Vagina (tissue), 2 donors: ENCODE measurements around the gene CYP19A1. TPM values are rescaled to one million over a fixed set of nuclear protein-coding genes. Genes with fewer than 3 reads are reported as not detected.

Experiments used
- DNase-seq, 2 donors: peaks; one replicate each; pipeline ENCODE4 v3.0.0-alpha.2; 2017; ENCODE audit errors: extremely low spot score in 2 of 2
- H3K27ac ChIP-seq: fragments of 200-600 bp; sonication (generic); one replicate; pipeline ENCODE4 v1.5.1; 2019
- H3K27me3 ChIP-seq: fragments of 200-600 bp; sonication (generic); one replicate; pipeline ENCODE4 v1.5.1; 2019
- H3K36me3 ChIP-seq, 2 donors: fragments of 200-600 bp; sonication (generic); one replicate each; pipeline ENCODE4 v1.5.1; 2017 to 2019
- H3K4me1 ChIP-seq: fragments of 200-600 bp; sonication (generic); one replicate; pipeline ENCODE4 v1.5.1; 2019
- H3K4me3 ChIP-seq, 2 donors: fragments of 200-600 bp; sonication (generic); 1 replicate in 1 of 2; 2 replicates in 1 of 2; pipeline ENCODE4 v1.5.1; 2016 to 2019
- H3K9me3 ChIP-seq: fragments of 200-600 bp; sonication (generic); one replicate; pipeline ENCODE4 v1.5.1; 2019
- CTCF ChIP-seq, 3 experiments: fragments of 450-650 bp in 2 of 3; fragments of 200-600 bp in 1 of 3; sonication (generic) in 1 of 3; IDR thresholded peaks; one replicate each; pipeline ENCODE4 v1.5.1; 2017 to 2019; ENCODE audit warnings: antibody characterized with exemption in 3 of 3, mild to moderate bottlenecking in 2 of 3, moderate library complexity in 2 of 3
- POLR2A ChIP-seq, 2 donors: fragments of 450-650 bp; IDR thresholded peaks; one replicate each; pipeline ENCODE4 v1.6.1; 2017; ENCODE audit warnings: antibody characterized with exemption in 2 of 2, mild to moderate bottlenecking in 2 of 2, moderate library complexity in 2 of 2
- POLR2AphosphoS5 ChIP-seq, 2 donors: sonication (generic); formaldehyde crosslinking; IDR thresholded peaks; one replicate each; pipeline ENCODE4 v1.9.0; 2017; ENCODE audit warnings: antibody characterized with exemption in 2 of 2, mild to moderate bottlenecking in 2 of 2, low read depth in 1 of 2; ENCODE audit not compliant: insufficient read depth in 1 of 2
- intact Hi-C: fragments of 100-400 bp; cut with DNase I; formaldehyde crosslinking; loops from one replicate; pipeline ENCODE4 v1.15.1; 2023
- total RNA-seq: library from RNA; depleted of rRNA; stranded (reverse); fragments of >200 nt; gene quantifications from one replicate; pipeline ENCODE4 v1.2.3, GENCODE V29; 2016

The CYP19A1 gene
- total RNA-seq, 1 donor from 2014 or later, result 8.8 TPM

GRCh38 chr15:51368307-51368706 is 29.9 kb upstream of the CYP19A1 start:
- Histone ChIP-seq H3K4me1 (peaks cover 18% of the 10 kb centered on the region), H3K4me3 (no peak overlapping the region), H3K36me3 (no peaks in the 10 kb centered on the region), H3K27me3 (no peaks in the 10 kb centered on the region), H3K27ac (no peak overlapping the region), H3K9me3 (no peaks in the 10 kb centered on the region)
- DNase-seq, result no peak
- no peak for TF ChIP-seq POLR2A (IDR thresholded peaks at IDR 0.05)
- no peak for TF ChIP-seq POLR2AphosphoS5 (IDR thresholded peaks at IDR 0.05; ENCODE audit: insufficient read depth in 1 of 2, low read depth in 1 of 2)
- TF ChIP-seq CTCF (IDR thresholded peaks at IDR 0.05), result no peak
- intact Hi-C loops, result no loop called here

GRCh38 chr15:51367322-51367976 is 29.1 kb upstream of the CYP19A1 start:
- H3K36me3 ChIP-seq, result no peaks in the 10 kb centered on the region
- intact Hi-C loops, result no loop called here
- H3K9me3 ChIP-seq, result no peaks in the 10 kb centered on the region
- H3K27me3 ChIP-seq, result no peaks in the 10 kb centered on the region
- peaks cover 18% of the 10 kb centered on the region for H3K4me1 ChIP-seq
- no peak overlapping the region for H3K4me3 ChIP-seq
- no peak for TF ChIP-seq POLR2A (IDR thresholded peaks at IDR 0.05)
- no peak for TF ChIP-seq CTCF (IDR thresholded peaks at IDR 0.05)
- H3K27ac ChIP-seq, result no peak overlapping the region
- DNase-seq, result no peak

- no peaks in the 10 kb centered on the region for H3K36me3 ChIP-seq
- no peaks in the 10 kb centered on the region for H3K27me3 ChIP-seq
- H3K4me3 ChIP-seq, result no peak overlapping the region
- TF ChIP-seq POLR2AphosphoS5 (IDR thresholded peaks at IDR 0.05; ENCODE audit: insufficient read depth in 1 of 2, low read depth in 1 of 2), result no peak
- no peak for TF ChIP-seq POLR2A (IDR thresholded peaks at IDR 0.05)
- TF ChIP-seq CTCF (IDR thresholded peaks at IDR 0.05), result no peak
- no peaks in the 10 kb centered on the region for H3K9me3 ChIP-seq
- no peak for DNase-seq
- H3K27ac ChIP-seq, result no peak overlapping the region
- peaks cover 18% of the 10 kb centered on the region for H3K4me1 ChIP-seq
- intact Hi-C loops, result no loop called here
Measured at GRCh38 chr15:51366920-51367319, 28.5 kb upstream of the CYP19A1 start.

GRCh38 chr15:51366071-51366470 is 27.7 kb upstream of the CYP19A1 start:
- Histone ChIP-seq H3K4me3 (no peak overlapping the region), H3K27me3 (no peaks in the 10 kb centered on the region), H3K9me3 (no peaks in the 10 kb centered on the region), H3K4me1 (peaks cover 18% of the 10 kb centered on the region), H3K36me3 (no peaks in the 10 kb centered on the region), H3K27ac (no peak overlapping the region)
- no peak for DNase-seq
- TF ChIP-seq POLR2AphosphoS5 (IDR thresholded peaks at IDR 0.05; ENCODE audit: insufficient read depth in 1 of 2, low read depth in 1 of 2), result no peak
- intact Hi-C loops, result no loop called here

- H3K27ac ChIP-seq, result no peak overlapping the region
- TF ChIP-seq POLR2A (IDR thresholded peaks at IDR 0.05) (no peak), CTCF (IDR thresholded peaks at IDR 0.05) (no peak), POLR2AphosphoS5 (IDR thresholded peaks at IDR 0.05; ENCODE audit: insufficient read depth in 1 of 2, low read depth in 1 of 2) (no peak)
- DNase-seq, result no peak
- H3K36me3 ChIP-seq, result no peaks in the 10 kb centered on the region
- H3K9me3 ChIP-seq, result no peaks in the 10 kb centered on the region
- peaks cover 18% of the 10 kb centered on the region for H3K4me1 ChIP-seq
- no peaks in the 10 kb centered on the region for H3K27me3 ChIP-seq
- no peak overlapping the region for H3K4me3 ChIP-seq
- intact Hi-C loops, result no loop called here
Measured at GRCh38 chr15:51365417-51365816, 27.0 kb upstream of the CYP19A1 start.
